Measurements from ENCODE around the gene HOXA5. TPM values are rescaled to one million over a fixed set of nuclear protein-coding genes. Genes with fewer than 3 reads are reported as not detected.

HOXA5 gene
- total and polyA plus RNA-seq, 2 of the 8 experiments (the other 6 are each of a cell fraction or from before 2014, with no cell fraction given) = not detected

DNA sequence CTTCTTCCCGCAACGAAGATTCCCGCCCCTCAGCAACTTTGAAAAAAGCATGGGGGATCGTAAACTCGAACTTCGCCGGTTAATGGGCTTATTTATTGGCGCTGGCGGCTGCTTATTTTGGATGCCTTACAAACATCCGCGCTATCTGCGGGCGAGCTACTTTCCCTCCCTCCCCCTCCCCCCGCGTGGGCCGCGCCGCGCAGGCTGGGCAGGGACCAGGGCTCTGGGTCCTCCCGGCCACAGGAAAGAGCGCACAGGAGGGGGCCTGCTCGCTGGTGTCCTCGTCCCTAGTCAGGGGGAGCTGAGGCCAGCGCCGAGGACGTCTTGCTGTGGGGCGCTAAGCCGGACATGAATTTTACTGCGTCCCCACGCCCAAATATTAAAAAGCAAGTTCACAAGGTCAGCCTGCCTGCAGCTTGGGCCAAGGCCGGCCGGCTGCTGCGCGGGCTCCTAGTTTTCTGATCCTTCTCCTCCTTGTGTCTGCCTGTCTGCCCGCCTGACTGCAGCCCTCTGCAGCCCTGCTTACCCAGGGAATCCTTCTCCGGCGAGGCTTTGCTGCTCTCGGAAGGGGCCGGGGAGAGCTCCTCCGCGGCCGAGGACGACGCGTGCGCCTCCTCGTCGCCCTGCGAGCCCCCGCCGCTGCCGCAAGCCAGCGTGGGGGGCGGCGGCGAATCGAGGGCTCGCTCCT lies 29.5 kb upstream of the HOXA5 start (continued):
- TF ChIP-seq, protein P1, sequence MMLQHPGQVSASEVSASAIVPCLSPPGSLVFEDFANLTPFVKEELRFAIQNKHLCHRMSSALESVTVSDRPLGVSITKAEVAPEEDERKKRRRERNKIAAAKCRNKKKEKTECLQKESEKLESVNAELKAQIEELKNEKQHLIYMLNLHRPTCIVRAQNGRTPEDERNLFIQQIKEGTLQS (IDR thresholded peaks at IDR 0.05; ENCODE audit: insufficient read depth, low read depth, low read length) = no peak
- TF ChIP-seq KDM5A (IDR thresholded peaks at IDR 0.05; ENCODE audit: low read length) = no peak
- TF ChIP-seq TAF7 (optimal IDR thresholded peaks at IDR 0.05; ENCODE audit: borderline replicate concordance, low read depth, low read length) = no peak
- peak; percentile 77 for TF ChIP-seq EZH2 (IDR thresholded peaks at IDR 0.05; ENCODE audit: low read depth, low read length, severe bottlenecking)
- TF ChIP-seq RNF2 (IDR thresholded peaks at IDR 0.05; ENCODE audit: borderline replicate concordance, low read depth, low read length, missing control alignments, poor library complexity, severe bottlenecking) = peak; percentile 72
- TF ChIP-seq JUN (IDR thresholded peaks at IDR 0.05; ENCODE audit: low read depth, low read length) = no peak
- TF ChIP-seq NANOG (IDR thresholded peaks at IDR 0.05; ENCODE audit: insufficient read depth, low read depth, low read length, poor library complexity, severe bottlenecking) = no peak
- no peak for TF ChIP-seq CHD2 (IDR thresholded peaks at IDR 0.05; ENCODE audit: low read length)
- TF ChIP-seq YY1 (IDR thresholded peaks at IDR 0.05; ENCODE audit: low read depth, low read length) = no peak
